Amniotic epithelial cell (primary cell): ENCODE measurements around the gene TUBG2.
"Not testable (repeated sequence)": the region's sequence is repeated elsewhere in the genome, so short reads cannot be mapped to it uniquely, and the experiment has no call there.

ENCODE experiments used
- DNase-seq: peaks from one replicate; pipeline ENCODE4 v3.0.0-alpha.2; 2010; ENCODE audit warnings: low read depth

The TUBG2 gene

DNA sequence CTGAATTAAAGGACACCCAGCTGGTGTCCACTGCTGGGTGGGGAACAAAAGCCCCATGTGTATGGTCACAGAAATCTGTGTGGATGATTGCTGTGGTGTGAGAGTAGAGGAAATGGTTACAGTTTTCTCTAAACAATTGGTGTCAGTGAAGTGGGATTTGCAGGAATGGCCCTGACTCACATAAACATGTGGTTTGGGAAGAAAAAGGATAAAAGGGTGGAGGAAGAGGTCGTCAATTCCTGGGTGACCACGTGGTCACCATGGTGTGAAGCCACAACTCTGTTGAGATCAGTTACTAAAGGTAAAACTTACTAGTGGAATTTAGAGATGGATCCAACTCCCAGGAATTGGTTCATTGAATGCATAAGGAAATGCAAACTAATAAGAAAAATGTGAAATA lies 3.6 kb upstream of the TUBG2 start:
- peak; percentile 34 for DNase-seq

DNA sequence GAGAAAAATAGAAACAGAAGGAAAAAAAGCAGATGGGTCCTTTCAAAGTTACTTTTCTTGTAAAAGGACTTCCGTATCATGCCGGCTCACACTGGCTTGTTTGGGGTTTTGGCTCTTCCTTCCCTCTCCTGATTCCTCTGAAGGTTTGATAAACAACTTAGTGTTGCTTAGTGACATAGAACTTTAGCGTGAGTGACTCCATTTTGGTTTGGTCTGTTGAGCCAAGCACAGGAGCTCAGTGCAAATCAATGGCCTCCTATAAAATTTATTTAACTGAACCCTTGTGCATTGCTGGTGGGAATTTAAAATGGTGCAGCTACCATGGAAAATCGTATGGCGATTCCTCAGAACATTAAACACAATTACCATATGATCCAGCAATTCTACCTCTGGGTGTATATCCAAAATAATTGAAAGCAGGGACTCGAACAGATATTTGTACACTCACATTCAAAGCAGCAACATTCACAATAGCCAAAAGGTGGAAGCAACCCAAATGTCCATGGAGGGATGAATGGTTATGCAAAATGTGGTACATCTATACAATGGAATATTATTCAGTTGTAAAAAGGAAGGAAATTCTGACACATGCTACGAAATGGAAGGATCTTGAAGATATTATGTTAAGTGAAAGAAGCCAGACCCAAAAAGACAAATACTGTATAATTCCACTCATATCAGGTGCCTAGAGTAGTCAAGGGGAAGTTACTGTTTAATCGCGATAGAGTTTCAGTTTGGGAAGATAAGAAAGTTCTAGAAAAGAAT lies 1.1 kb upstream of the TUBG2 start:
- no peak for DNase-seq

DNA sequence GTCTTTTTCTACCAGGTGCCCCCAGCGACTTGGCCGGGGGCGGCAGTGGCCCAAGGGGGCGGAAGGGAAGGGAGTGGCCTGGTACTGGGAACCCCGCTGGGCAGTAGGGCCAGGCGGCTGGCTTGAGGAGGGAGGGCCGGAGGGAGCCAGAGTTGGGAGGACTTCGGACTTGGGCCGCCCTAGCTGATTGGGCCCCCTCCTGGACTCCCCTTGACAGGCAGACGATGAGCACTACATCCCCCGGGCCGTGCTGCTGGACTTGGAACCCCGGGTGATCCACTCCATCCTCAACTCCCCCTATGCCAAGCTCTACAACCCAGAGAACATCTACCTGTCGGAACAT lies 819 bp downstream of the TUBG2 start:
- not testable (repeated sequence) for DNase-seq

DNA sequence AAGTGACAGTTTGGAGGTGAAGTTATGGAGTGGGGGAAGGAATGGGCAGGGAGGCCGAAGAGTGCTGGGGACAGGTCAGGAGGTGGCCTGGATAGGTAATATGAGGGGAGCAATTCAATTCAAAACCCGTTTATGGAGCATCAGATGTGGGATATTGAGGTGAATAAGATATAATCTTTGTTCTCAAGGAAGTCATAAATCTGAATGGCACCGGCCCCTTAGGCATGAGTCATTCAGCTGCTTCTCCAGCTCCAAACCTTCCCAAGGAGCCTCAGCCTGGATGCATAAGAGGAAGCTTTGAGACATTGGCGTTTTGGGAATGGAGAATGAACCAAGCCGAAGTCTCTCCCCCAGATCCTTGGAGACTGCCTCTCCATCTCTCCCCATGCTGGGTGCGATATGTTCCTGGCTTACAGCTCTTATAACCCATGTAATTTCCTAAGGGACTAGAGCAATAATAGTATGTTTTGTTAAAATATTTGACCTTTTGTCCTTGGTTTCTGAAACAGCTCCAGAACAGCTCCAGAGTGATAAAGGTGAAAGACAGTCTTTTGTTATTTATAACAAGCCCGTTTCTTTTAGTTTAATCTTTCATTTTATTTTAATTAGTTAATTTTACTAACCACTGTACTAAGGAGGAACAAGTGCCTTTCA lies 1.7 kb downstream of the TUBG2 start:
- peak; percentile 79 for DNase-seq

DNA sequence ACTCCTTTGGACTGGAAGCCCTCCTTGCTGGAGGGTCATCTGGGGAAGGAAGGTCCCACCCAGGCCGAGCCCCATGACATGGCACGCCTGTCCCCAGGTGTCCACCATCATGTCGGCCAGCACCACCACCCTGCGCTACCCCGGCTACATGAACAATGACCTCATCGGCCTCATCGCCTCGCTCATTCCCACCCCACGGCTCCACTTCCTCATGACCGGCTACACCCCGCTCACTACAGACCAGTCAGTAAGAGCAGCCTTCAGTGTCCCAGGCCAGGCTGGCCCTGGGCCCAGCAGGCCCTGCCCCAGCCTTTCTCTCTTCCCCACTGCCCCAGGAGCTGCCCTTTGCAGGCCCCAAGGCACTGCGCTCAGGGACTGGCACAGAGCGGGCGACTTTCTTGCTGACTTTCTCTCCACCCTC lies 6.5 kb downstream of the TUBG2 start:
- DNase-seq, result no peak

DNA sequence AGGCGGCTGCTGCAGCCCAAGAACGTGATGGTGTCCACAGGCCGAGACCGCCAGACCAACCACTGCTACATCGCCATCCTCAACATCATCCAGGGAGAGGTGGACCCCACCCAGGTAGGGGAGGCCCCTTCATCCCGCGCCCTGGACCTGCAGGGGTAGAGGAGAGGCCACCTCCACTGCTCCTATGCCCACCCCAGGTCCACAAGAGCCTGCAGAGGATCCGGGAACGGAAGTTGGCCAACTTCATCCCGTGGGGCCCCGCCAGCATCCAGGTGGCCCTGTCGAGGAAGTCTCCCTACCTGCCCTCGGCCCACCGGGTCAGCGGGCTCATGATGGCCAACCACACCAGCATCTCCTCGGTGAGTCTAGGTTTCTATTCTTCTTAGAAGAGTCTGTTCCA lies 7.0 kb downstream of the TUBG2 start:
- not testable (repeated sequence) for DNase-seq

DNA sequence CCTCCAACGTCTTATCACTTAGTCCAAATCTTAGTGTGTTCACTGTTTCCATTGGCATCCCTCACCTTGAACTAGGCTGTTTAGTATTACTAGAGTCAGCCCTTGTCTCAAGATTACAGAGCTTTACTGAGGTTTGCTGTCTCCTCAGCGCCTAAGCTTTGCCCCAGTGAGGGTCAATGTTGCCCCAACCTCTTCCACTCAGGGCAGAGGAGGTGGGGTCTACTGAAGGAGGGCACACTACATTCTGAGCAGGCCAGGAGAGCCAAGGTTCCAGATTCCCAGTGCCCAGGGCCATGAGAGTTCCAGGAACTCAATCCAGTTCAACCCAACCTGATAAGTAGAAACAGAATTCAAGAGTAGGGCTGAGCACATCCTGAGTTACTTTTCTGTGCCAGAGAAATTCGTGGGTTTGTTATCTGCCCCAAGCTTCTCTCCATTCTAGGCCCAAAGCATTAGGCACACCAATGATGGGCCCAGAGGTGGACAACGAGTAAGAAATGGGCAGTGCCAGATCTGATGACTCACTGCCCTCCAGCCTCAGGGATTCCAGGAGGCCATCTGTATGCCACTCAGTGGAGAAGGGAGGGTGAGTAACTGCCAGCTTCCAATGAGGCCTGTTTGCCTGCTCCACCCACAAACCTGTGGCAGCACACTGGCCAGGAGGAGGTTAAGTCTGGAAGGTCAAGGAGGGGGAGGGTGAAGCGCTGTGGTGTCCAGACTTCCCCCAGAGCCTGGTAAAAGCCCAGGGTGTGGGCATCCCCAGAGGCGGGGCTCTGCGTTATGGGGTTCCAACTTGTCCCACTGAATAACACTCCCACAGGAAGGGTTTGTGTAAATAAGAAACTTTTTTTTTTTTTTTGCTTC lies 8.2 kb downstream of the TUBG2 start:
- DNase-seq, result peak; percentile 95

DNA sequence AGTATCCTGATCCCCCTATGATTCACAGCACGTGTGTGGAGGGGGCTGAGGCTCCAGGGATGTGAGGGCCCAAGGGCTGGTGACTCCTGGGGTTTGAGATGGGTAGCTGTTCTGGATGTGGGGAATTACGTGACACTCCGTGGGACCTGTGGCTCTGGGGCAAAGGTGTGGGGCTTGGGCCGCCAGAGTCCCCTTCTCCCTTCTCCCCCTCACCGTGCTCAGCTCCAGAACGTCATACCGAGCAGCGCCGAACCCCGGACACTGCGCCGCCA lies 10.6 kb downstream of the TUBG2 start:
- DNase-seq, result no peak

DNA sequence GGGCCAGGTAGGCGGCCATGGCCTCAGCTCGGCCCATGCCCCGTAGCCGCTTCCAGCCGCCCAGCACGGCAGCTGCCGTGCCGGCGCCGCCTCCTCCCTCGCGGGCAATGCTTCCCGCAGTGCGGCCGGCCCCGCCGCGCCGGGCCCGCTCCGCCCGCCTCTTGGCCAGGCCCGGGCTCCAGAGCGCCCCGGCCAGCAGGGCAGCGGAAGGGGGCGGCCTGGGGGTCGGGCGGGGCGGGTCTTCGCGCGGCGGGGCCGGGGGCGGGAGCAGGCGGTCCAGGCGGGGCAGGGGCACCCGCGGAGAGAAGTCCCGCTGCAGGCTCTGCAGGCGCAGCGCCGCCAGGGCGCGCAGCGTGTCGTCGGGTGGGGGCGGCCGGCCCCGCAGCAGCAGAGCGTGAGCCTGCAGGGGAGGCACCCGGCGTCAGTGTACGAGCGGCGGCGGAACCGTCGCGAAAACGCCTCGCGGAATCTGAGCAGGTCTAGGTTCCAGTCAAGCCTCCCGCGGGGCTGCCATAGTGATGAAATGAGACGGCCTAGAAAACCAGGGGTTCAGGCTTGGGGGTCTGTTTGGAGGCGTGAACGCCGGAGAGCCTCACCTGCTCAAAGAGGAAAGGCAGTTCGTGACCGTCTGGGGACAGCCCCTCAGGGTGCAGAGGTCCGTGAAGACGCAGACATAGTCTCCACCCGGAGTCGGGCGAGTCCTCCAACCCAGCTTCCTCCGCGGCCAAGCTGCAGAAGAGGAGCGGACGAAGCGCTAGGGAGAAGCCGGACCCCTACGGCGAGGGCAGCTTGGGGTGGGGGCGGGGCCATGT lies 11.1 kb downstream of the TUBG2 start:
- peak; percentile 5 for DNase-seq

DNA sequence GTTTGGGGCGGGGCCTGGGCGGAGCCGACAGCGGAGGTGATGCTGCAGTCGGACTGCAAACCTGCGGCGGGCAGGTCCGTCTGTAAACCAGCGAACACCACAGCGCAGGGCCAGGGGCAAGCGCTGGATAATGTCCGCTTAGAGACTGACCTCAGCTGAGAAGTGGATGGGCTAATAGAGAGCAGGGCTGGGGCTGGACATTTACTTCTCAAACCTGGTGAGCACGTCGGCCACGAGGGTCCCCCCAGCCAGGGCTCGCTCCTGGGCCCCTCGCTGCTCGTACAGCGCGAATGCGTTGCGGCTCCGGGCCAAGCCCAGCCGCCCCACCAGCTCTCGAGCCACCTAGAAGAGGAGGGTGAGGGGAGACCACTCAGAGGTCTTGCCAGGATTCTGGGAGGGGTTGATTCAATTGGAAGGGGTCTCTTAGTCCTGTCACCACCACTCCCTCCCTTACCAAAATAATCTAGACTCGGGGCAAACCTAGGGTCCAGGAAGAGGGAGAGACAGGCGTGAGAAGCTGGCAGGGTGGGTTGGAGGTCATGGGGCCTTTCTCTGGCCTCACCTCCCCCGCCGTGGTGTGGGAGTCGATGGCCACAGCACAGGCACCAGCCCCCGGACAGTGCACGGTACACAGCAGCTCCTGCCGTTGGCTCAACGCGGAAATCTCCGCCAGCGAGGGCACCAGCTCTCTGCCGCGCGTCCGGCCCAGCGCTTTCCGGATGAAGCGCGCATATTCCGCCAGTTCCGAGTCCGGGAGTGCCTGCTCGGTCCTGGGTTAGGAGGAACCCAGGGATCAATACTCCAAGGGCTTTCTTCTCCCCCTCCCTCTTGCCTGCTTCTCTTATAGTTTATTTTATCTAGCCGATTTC lies 11.9 kb downstream of the TUBG2 start:
- DNase-seq, result no peak

DNA sequence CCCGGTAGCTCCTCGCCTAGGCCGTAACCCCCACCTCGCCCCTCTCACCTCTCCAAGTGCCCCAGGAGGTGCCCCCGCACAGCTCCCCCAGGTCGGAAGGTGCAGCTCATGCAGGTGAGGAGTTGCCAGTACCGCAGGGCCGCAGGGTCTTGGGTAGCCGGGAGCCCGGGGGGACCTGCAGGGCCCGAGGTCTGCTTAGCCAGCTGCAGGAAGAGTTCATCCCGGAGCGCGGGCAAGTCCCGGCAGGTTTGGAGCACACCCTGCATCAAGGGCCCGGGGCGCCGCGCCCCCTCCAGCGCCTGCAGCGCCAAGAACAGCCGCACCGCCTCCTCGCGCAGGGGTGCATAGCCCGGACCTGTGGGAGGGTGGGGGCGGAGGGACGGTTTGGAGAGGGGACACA lies 13.0 kb downstream of the TUBG2 start:
- DNase-seq, result no peak

DNA sequence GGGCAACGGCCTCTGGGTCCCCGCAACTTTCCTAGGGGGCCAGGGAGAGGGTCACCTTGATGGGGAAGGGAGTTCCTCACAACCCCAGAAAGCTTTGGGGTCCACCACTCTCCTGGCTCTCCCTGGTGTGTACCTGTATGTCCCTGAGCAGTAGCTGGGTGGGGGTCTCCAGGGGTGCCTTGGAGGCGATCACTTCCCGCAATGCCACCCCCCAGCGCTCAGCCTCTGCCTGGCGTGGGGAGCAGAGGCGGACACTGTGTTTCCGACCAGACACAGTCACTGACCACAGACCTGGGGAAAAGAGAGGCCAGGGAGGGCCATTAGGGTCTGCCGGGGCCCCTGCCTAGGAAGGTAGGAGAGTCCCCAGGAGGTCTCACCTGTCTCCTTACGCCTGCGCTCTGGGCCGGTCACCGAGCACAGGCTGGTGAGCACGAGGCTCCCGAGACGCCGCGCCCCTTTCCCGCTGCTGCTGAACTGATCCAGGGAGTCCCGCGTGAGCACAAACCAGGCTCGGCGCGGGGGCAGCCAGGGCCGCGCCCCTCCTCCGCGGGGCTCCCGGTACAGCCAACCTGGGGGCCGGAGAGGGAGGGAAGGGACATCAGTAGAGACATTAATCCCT lies 14.3 kb downstream of the TUBG2 start:
- no peak for DNase-seq

DNA sequence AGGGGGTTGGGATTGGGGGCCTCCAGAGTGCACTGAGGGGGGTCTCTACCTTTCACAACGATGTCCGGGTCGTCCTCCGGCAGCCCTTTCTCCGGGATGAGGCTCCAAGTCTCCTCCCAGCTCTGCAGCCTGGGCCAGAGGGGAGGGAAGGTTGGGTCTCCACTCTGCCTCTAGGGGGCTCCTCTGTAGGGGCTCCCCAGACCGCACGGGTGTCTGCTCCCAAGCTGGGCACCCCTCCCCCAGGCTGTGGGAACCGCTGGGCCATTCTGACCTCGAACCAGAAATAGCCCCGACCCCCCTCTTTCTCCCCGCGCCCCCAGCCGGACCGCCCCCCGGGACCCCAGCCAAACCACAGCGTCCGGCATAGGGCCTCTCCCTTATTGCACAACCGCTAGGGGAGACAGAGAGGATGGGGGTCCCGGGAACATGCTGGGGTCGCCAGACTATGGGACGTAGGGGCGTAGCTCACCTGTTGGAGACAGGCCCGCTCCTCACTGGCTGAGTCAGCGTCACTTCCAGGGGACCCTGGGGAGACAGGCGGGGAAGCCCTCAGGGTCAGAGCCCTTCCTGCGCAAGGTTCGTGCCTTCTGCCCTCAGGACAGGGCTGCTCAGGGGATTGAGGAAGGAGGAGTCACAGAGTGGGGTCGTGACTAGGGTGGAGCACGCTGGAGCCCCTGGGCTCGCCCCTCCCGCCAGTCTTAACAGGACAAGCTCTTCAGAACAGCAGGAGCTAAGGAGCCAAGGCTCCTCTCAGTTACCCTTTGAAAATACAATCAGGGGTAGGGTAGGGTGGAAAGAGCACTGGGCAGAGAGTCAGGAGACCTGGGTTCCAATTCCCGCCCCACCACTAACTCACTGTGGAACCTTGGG lies 15.0 kb downstream of the TUBG2 start:
- peak; percentile 69 for DNase-seq

DNA sequence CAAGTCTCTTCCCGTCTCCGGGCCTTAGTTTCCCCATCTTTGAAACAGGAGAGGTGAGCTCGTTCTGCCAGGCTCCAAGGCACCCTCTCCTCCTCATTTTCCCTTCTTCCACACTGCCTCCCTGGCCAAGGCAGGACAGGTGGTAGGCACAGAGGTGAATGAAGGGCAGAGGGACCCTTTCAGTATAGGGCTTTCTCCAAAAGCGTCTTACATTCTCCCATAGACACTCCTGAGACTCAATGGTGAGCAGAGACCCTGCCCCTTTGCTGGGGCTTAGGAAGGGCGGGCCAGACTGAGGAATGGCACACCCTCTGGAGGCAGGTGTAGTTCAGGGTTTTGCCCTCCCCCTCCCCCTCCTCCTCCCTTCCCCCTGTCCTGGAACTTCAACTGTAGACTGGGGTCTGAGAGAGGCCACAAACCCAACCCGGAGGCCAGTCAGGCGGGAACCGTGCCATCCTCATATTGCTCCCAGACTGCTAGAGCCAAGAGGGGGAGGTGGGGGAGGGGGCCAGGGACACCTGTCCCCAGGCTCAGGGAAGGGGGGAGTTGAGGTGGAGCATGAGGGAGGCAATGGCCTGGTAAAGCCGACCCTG lies 15.8 kb downstream of the TUBG2 start:
- DNase-seq, result no peak

DNA sequence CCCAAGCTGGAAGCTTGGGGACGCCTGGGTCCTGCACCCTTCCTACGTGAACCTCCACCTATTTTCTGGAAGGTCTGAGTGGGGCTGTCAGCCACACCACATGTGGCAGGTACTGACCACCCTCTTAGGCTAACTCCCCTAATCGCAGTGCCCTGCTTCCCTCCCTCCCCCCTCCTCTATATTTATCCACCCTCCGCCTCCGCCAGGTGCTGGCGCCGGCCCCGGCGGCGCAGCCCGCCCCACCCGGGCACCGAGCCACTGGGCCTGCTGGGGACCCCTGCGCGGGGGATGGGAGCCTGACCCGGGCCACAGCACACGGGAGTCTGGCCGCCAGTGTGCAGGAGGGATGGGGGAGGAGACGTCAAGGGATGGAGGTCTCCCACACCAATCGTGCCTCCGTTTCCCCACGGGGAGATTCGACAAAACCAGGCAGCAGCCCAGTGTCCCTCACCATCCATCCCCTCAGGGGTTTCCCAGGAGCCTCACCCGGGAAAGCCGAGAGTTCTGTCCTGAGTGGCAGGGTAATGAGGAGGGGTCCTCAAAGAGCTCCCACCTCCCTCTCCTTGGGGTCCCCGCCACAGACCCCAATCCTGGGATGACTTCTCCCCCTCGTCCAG lies 16.4 kb downstream of the TUBG2 start:
- no peak for DNase-seq

DNA sequence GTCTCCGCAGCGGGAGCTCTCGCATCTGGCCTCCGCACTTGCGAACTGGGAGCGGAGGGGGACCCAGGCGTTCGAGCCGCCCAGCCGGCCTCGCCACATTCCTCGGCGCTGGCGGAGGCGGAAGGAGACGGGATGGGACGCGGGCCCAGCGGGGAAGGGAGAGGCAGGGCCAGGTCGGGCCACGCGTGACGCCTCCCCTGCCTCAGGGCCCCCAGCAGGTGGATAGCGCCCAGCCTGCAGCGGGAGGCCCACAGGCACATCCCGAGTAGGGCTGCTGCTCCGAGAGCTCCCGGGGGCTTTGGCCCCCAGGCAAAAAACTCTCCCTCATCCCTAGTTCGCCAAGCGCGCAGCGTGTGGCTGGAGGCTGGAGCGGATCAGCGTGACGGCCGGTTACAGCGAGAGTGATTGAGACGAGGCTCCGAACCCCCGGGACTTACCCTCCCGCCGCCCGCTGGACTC lies 16.9 kb downstream of the TUBG2 start:
- DNase-seq, result peak; percentile 34

DNA sequence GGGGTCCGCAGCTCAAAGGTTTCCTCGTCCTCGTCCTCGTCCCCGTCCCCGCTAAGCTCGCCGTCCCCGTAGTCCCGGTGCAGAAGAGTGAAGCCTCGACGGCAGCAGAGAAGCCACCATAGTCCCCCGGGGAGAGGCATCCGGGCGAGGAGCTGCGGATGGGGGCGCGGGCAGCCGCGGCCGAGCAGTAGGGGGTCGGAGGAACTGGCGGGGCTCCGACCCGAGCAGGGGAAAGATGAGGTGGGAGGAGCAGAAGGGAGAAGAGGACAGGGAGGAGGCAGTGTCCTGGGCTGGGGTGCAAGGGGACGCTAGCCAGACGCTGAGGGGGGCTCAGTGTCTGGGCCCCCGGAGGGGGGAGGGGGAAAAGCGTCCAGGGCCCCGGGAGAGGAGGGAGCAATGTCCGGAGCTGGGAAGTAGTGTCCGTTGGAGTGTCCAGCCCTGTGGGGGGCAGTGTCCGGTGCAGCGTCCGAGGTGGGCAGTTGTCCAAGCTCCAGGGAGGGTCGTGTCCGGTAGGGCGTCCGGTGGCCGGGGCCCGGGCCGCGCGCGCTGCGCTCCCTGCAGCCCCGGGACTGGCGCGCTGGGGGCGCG lies 17.4 kb downstream of the TUBG2 start, which contains the start of gene PLEKHH3:
TSS of gene PLEKHH3 (minus strand) at position 571 of the 588 bp plus-strand sequence. CDS start at position 140, 431 bp downstream.
- DNase-seq, result no peak
